K562 (cell line): ENCODE measurements around the gene SAXO2. TPM values are rescaled to one million over a fixed set of nuclear protein-coding genes. Genes with fewer than 3 reads are reported as not detected.

Experiments
- ATAC-seq: fragments of 200-7000 bp; cut with Tn5 transposase; 3 replicates; pipeline ENCODE4 v1.9.1; 2020; ENCODE audit warnings: moderate library complexity
- BruUV-seq: library from RNA; stranded (reverse); fragments of 400-500 nt; replicated peaks from 2 replicates; lab custom pipeline; 2021; lab: Mats Ljungman, UMichigan
- CTCF ChIA-PET: fragments of 300-600 bp; formaldehyde crosslinking; extraction: SDS; loops from one replicate; lab custom pipeline; 2021; ENCODE audit warnings: low intra/inter-chr PET ratio; lab: Yijun Ruan, JAX
- POLR2A ChIA-PET: fragments of 300-600, 350-650 bp; sonication (Branson Sonifier 250); formaldehyde crosslinking; extraction: SDS; loops from one replicate; lab custom pipeline; 2021; ENCODE audit warnings: antibody characterized with exemption, inconsistent platforms; lab: Yijun Ruan, JAX
- DNase-seq, 4 experiments: peaks; one replicate each; pipeline versions ENCODE4 v3.0.0 to v3.0.0-alpha.2; 2011 to 2018; ENCODE audit warnings: low spot score in 3 of 4, mixed read lengths in 3 of 4; ENCODE audit errors: extremely low read depth in 1 of 4
- FAIRE-seq: peaks from 2 replicates; lab custom pipeline; 2011; peaks lifted over from hg19 to GRCh38; lab: Jason Lieb, UNC
- H2AFZ ChIP-seq: 2 replicates; pipeline ENCODE4 v1.6.0; 2011; ENCODE audit warnings: low read depth, low read length, control low read depth, inconsistent platforms
- H3K27ac ChIP-seq: fragments of 200-600 bp; 3 replicates; pipeline ENCODE4 v1.8.0; 2011; ENCODE audit warnings: low read depth, mild to moderate bottlenecking, control low read depth, inconsistent platforms, low read length, moderate library complexity, mixed read lengths; ENCODE audit errors: extremely low read depth
- H3K27me3 ChIP-seq, 2 experiments: fragments of 300-600 bp in 1 of 2; 2 replicates in 1 of 2; 3 replicates in 1 of 2; pipeline versions ENCODE4 v1.6.0 to v1.8.0; 2011; ENCODE audit warnings: inconsistent platforms in 2 of 2, low read length in 2 of 2, mild to moderate bottlenecking in 1 of 2, mixed read lengths in 1 of 2, moderate library complexity in 1 of 2; ENCODE audit not compliant: control insufficient read depth in 2 of 2, insufficient read depth in 2 of 2
- H3K36me3 ChIP-seq: fragments of 300-600 bp; 3 replicates; pipeline ENCODE4 v1.8.0; 2011; ENCODE audit warnings: mild to moderate bottlenecking, low read length, inconsistent platforms; ENCODE audit not compliant: control insufficient read depth, insufficient read depth
- H3K4me1 ChIP-seq, 2 experiments: fragments of 200-600 bp in 1 of 2; replicated peaks in 1 of 2; 2 replicates in 1 of 2; 3 replicates in 1 of 2; pipeline versions ENCODE4 v1.5.1 to v1.8.0; 2011; ENCODE audit warnings: inconsistent platforms in 2 of 2, low read length in 2 of 2, mild to moderate bottlenecking in 1 of 2, mixed read lengths in 1 of 2, moderate library complexity in 1 of 2; ENCODE audit not compliant: control insufficient read depth in 2 of 2, insufficient read depth in 2 of 2
- H3K4me2 ChIP-seq: 2 replicates; pipeline ENCODE4 v1.6.1; 2011; ENCODE audit warnings: low read length, control low read depth, inconsistent platforms, mixed read lengths; ENCODE audit not compliant: insufficient read depth
- H3K4me3 ChIP-seq: fragments of 200-600 bp; sonication (generic), shearing (Covaris generic); 2 replicates; pipeline ENCODE4 v1.5.1; 2016; ENCODE audit warnings: control low read depth, inconsistent platforms
- H3K79me2 ChIP-seq: fragments of 200-600 bp; 3 replicates; pipeline ENCODE4 v1.8.0; 2011; ENCODE audit warnings: low read length, inconsistent platforms; ENCODE audit not compliant: control insufficient read depth, insufficient read depth
- H3K9ac ChIP-seq, 2 experiments: 2 replicates each; pipeline versions ENCODE4 v1.6.0 to v1.6.1; 2011; ENCODE audit warnings: low read depth in 2 of 2, low read length in 2 of 2, control low read depth in 1 of 2, inconsistent platforms in 1 of 2, mild to moderate bottlenecking in 1 of 2, mixed read lengths in 1 of 2; ENCODE audit not compliant: insufficient read depth in 1 of 2
- H3K9me1 ChIP-seq: one replicate; pipeline ENCODE4 v1.6.0; 2011; ENCODE audit warnings: inconsistent platforms, mild to moderate bottlenecking, low read length, moderate library complexity; ENCODE audit not compliant: control insufficient read depth, insufficient read depth
- H3K9me3 ChIP-seq: replicated peaks from 2 replicates; pipeline ENCODE4 v1.5.1; 2011; ENCODE audit warnings: low read depth, low read length, inconsistent platforms; ENCODE audit not compliant: control insufficient read depth, insufficient read depth
- H4K20me1 ChIP-seq: replicated peaks from 2 replicates; pipeline ENCODE4 v1.6.1; 2011; ENCODE audit warnings: low read length, inconsistent platforms, mixed read lengths; ENCODE audit not compliant: control insufficient read depth, insufficient read depth
- BCOR ChIP-seq: fragments of 450-650 bp; IDR thresholded peaks from 2 replicates; pipeline ENCODE4 v1.6.1; 2016
- KDM1A ChIP-seq, 2 experiments: fragments of 450-650 bp; IDR thresholded peaks; 2 replicates each; pipeline ENCODE4 v1.6.1; 2016; ENCODE audit warnings: mild to moderate bottlenecking in 2 of 2
- NEUROD1 ChIP-seq: fragments of 150-350 bp; IDR thresholded peaks from 2 replicates; pipeline ENCODE4 v1.6.1; 2014; ENCODE audit warnings: borderline replicate concordance, low read length, low read depth; ENCODE audit not compliant: partially characterized antibody
- PURB ChIP-seq: sonication (generic); formaldehyde crosslinking; IDR thresholded peaks from 2 replicates; pipeline ENCODE4 v1.9.0; 2021; ENCODE audit warnings: low read depth, mild to moderate bottlenecking, missing genetic modification reagents
- RBM22 ChIP-seq: fragments of 200-400 bp; formaldehyde crosslinking; IDR thresholded peaks from 2 replicates; pipeline ENCODE4 v1.6.1; 2018; ENCODE audit warnings: low read length, low read depth; ENCODE audit not compliant: poor library complexity, severe bottlenecking
- XRCC5 ChIP-seq: fragments of 200-400 bp; formaldehyde crosslinking; IDR thresholded peaks from 2 replicates; pipeline ENCODE4 v1.6.1; 2017; ENCODE audit warnings: low read depth, mild to moderate bottlenecking, low read length
- ZC3H8 ChIP-seq: fragments of 450-650 bp; IDR thresholded peaks from 2 replicates; pipeline ENCODE4 v1.6.1; 2017
- WGBS: fragments of 100-300 bp; shearing (Covaris generic); methylation state at CpG from one replicate; pipeline ENCODE4 v1.1.6; 2016; ENCODE audit warnings: low coverage, mixed read lengths; ENCODE audit not compliant: insufficient coverage; ENCODE audit errors: missing lambda C conversion rate; 5-methylcytosine and 5-hydroxymethylcytosine counted together
- in situ Hi-C: fragments of 300-500 bp; cut with MboI; formaldehyde crosslinking; loops from 4 replicates; pipeline ENCODE4 v1.15.0; 2018; ENCODE audit warnings: inconsistent platforms, mixed read lengths
- intact Hi-C: fragments of 100-400 bp; cut with micrococcal nuclease; formaldehyde crosslinking; loops from 2 replicates; pipeline ENCODE4 v1.14.2; 2022
- polyA plus RNA-seq, 8 experiments: library from polyadenylated mRNA; depleted of rRNA in 4 of 8; stranded (reverse) in 5 of 8; unstranded in 3 of 8; fragments of >200 nt; fragmentation: Nextera tagmentation in 2 of 8; fragmentation: Illumina TruSeq in 1 of 8; extraction: Ambion mirVana in 2 of 8; extraction: Trizol in 1 of 8; gene quantifications; 2 replicates each; pipeline versions ENCODE4 v1.2.1 to v1.2.3, GENCODE V29; 2011 to 2014; ENCODE audit warnings: inconsistent platforms in 1 of 8, missing spikeins in 1 of 8
- total RNA-seq, 7 experiments: library from RNA; depleted of rRNA in 6 of 7; stranded (reverse); fragments of >200 nt in 6 of 7; fragmentation: Illumina TruSeq in 2 of 7; extraction: Trizol in 2 of 7; gene quantifications; 2 replicates each; pipeline versions ENCODE4 v1.2.1 to v1.2.3, GENCODE V29; 2011 to 2021; ENCODE audit warnings: low replicate concordance in 1 of 7
- TF ChIP-seq, protein P1 (sequence below): fragments of 450-650 bp; IDR thresholded peaks from 2 replicates; pipeline ENCODE4 v1.6.1; 2016; ENCODE audit warnings: low read depth

The SAXO2 gene
- total and polyA plus RNA-seq, 9 of the 15 experiments (the other 6 are each of a cell fraction or from before 2014, with no cell fraction given): 3.1 to 14.2 (median 8.2) TPM

- no peak overlapping the region; the same call in 1 of the 2 replicates for H2AFZ ChIP-seq
- H3K4me1 ChIP-seq: peaks cover 0 to 7% of the 10 kb centered on the region in 2 experiments; a peak in 2 of 5 replicates
- no peak overlapping the region for H3K4me2 ChIP-seq
- 30% methylated on average over 5 of the region's 5 CpGs for WGBS
- no peaks in the 10 kb centered on the region for H3K36me3 ChIP-seq
- ATAC-seq: 0 out of 3 replicates have a peak, but pooled peaks have one; percentile 19
- BruUV-seq: no TSS peak
- CTCF ChIA-PET: no interaction called here
- FAIRE-seq: no peak
- H3K27me3 ChIP-seq: no peaks in the 10 kb centered on the region; a peak in 1 of 5 replicates
- no peak for DNase-seq
- no peaks in the 10 kb centered on the region for H3K9me1 ChIP-seq
- H3K79me2 ChIP-seq: no peaks in the 10 kb centered on the region
- TF ChIP-seq KDM1A (IDR thresholded peaks at IDR 0.05) (peak in 1 of 2 experiments; percentile 25; a peak in 1 of 4 replicates), ZC3H8 (no peak), RBM22 (no peak), NEUROD1 (no peak), PURB (CRISPR knock-in tag) (no peak), XRCC5 (no peak), BCOR (peak; percentile 40; the same call in 1 of the 2 replicates)
- TF ChIP-seq, protein P1, sequence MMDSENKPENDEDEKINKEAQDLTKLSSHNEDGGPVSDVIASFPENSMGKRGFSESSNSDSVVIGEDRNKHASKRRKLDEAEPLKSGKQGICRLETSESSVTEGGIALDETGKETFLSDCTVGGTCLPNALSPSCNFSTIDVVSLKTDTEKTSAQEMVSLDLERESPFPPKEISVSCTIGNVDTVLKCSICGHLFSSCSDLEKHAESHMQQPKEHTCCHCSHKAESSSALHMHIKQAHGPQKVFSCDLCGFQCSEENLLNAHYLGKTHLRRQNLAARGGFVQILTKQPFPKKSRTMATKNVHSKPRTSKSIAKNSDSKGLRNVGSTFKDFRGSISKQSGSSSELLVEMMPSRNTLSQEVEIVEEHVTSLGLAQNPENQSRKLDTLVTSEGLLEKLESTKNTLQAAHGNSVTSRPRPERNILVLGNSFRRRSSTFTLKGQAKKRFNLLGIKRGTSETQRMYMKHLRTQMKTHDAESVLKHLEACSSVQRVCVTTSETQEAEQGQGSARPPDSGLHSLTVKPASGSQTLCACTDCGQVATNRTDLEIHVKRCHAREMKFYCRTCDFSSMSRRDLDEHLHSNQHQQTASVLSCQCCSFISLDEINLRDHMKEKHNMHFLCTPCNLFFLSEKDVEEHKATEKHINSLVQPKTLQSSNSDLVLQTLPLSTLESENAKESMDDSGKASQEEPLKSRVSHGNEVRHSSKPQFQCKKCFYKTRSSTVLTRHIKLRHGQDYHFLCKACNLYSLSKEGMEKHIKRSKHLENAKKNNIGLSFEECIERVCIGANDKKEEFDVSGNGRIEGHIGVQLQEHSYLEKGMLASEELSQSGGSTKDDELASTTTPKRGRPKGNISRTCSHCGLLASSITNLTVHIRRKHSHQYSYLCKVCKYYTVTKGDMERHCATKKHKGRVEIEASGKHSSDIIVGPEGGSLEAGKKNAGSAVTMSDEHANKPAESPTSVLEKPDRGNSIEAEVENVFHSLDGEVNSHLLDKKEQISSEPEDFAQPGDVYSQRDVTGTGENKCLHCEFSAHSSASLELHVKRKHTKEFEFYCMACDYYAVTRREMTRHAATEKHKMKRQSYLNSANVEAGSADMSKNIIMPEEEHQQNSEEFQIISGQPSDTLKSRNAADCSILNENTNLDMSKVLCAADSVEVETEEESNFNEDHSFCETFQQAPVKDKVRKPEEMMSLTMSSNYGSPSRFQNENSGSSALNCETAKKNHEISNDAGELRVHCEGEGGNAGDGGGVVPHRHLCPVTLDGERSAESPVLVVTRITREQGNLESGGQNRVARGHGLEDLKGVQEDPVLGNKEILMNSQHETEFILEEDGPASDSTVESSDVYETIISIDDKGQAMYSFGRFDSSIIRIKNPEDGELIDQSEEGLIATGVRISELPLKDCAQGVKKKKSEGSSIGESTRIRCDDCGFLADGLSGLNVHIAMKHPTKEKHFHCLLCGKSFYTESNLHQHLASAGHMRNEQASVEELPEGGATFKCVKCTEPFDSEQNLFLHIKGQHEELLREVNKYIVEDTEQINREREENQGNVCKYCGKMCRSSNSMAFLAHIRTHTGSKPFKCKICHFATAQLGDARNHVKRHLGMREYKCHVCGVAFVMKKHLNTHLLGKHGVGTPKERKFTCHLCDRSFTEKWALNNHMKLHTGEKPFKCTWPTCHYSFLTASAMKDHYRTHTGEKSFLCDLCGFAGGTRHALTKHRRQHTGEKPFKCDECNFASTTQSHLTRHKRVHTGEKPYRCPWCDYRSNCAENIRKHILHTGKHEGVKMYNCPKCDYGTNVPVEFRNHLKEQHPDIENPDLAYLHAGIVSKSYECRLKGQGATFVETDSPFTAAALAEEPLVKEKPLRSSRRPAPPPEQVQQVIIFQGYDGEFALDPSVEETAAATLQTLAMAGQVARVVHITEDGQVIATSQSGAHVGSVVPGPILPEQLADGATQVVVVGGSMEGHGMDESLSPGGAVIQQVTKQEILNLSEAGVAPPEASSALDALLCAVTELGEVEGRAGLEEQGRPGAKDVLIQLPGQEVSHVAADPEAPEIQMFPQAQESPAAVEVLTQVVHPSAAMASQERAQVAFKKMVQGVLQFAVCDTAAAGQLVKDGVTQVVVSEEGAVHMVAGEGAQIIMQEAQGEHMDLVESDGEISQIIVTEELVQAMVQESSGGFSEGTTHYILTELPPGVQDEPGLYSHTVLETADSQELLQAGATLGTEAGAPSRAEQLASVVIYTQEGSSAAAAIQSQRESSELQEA: no peak
- no peaks in the 10 kb centered on the region for H3K9me3 ChIP-seq
- H3K27ac ChIP-seq: no peak overlapping the region
- POLR2A ChIA-PET: no interaction called here
- no peak overlapping the region for H3K9ac ChIP-seq
- H3K4me3 ChIP-seq: no peak overlapping the region
- H4K20me1 ChIP-seq: no peaks in the 10 kb centered on the region
- in situ Hi-C loops: no loop called here
- intact Hi-C loops: no loop called here
Measured at GRCh38 chr15:82297546-82297945, 34.9 kb downstream of the SAXO2 start.
